ENCODE data around the gene MCF2L2.

The MCF2L2 gene

GRCh38 chr3:183340222-183340621, 88.2 kb downstream of the MCF2L2 start:
- CTCF ChIA-PET: no interaction called here
- POLR2A ChIA-PET: no interaction called here
- DNase-seq (ENCODE audit: extremely low spot score): no peak
- TF ChIP-seq CTBP1 (IDR thresholded peaks at IDR 0.05; ENCODE audit: borderline replicate concordance) (no peak), ARNT (IDR thresholded peaks at IDR 0.05) (no peak), ELF4 (IDR thresholded peaks at IDR 0.05) (no peak), PKNOX1 (IDR thresholded peaks at IDR 0.05) (no peak), SP1 (IDR thresholded peaks at IDR 0.05) (no peak)

- no peak for TF ChIP-seq SUZ12 (IDR thresholded peaks at IDR 0.05)
- no peak for TF ChIP-seq NFRKB (IDR thresholded peaks at IDR 0.05)
- TF ChIP-seq L3MBTL2 (conservative IDR thresholded peaks at IDR 0.05): no peak
- TF ChIP-seq ZNF384 (IDR thresholded peaks at IDR 0.05): no peak
- TF ChIP-seq CTBP1 (IDR thresholded peaks at IDR 0.05; ENCODE audit: borderline replicate concordance): no peak
- TF ChIP-seq FOXA1 (IDR thresholded peaks at IDR 0.05): no peak
- no peak for TF ChIP-seq TARDBP (IDR thresholded peaks at IDR 0.05)
- no peak for TF ChIP-seq PKNOX1 (IDR thresholded peaks at IDR 0.05)
- TF ChIP-seq LEF1 (IDR thresholded peaks at IDR 0.05; ENCODE audit: borderline replicate concordance): no peak
- no peak for TF ChIP-seq BHLHE40 (IDR thresholded peaks at IDR 0.05; ENCODE audit: borderline replicate concordance)
- no peak for TF ChIP-seq ELF4 (IDR thresholded peaks at IDR 0.05)
- DNase-seq (ENCODE audit: extremely low spot score): no peak
- ChIA-PET POLR2A (no interaction called here), CTCF (no interaction called here)
Observed at GRCh38 chr3:183339461-183340086, 88.8 kb downstream of the MCF2L2 start.

- CTCF ChIA-PET: no interaction called here
- no peak for TF ChIP-seq FOXM1 (IDR thresholded peaks at IDR 0.05; ENCODE audit: borderline replicate concordance)
- TF ChIP-seq SUZ12 (IDR thresholded peaks at IDR 0.05): no peak
- TF ChIP-seq ELF4 (IDR thresholded peaks at IDR 0.05): no peak
- no peak for TF ChIP-seq NFRKB (IDR thresholded peaks at IDR 0.05)
- no peak for TF ChIP-seq L3MBTL2 (conservative IDR thresholded peaks at IDR 0.05)
- TF ChIP-seq ZNF384 (IDR thresholded peaks at IDR 0.05): no peak
- no peak for TF ChIP-seq ARNT (IDR thresholded peaks at IDR 0.05)
- no peak for TF ChIP-seq PKNOX1 (IDR thresholded peaks at IDR 0.05)
- no peak for TF ChIP-seq CTBP1 (IDR thresholded peaks at IDR 0.05; ENCODE audit: borderline replicate concordance)
- TF ChIP-seq LEF1 (IDR thresholded peaks at IDR 0.05; ENCODE audit: borderline replicate concordance): no peak
Observed at GRCh38 chr3:183338520-183338919, 89.9 kb downstream of the MCF2L2 start.

DNA sequence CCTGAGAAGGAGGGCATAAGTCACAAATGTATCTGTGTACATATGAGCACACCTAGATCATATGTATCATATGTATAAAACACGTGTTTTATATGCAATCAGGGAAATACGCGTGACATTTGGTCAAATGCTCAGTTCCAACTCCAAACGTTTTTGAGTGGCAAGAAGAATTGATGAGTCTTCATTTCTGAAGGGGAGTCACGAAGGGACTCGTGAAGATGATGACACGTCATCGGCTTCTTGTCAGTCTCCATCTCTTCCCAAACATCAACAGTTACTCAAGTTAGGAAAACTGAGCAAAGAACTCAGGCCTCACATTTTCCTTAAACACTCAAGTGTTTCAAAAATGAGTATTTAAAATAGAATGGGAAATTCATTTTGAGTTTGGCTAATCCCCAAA, 95.9 kb downstream of the MCF2L2 start:
- ChIA-PET POLR2A (no interaction called here), CTCF (no interaction called here)
- DNase-seq (ENCODE audit: extremely low spot score): no peak
- no peak for TF ChIP-seq SUZ12 (IDR thresholded peaks at IDR 0.05)
- TF ChIP-seq HDGF (IDR thresholded peaks at IDR 0.05; ENCODE audit: borderline replicate concordance): no peak
- TF ChIP-seq ZNF384 (IDR thresholded peaks at IDR 0.05): no peak
- TF ChIP-seq ARNT (IDR thresholded peaks at IDR 0.05): no peak
- TF ChIP-seq L3MBTL2 (conservative IDR thresholded peaks at IDR 0.05): no peak
- TF ChIP-seq FOXA1 (IDR thresholded peaks at IDR 0.05): no peak
- no peak for TF ChIP-seq ELF4 (IDR thresholded peaks at IDR 0.05)
- TF ChIP-seq FOXK2 (IDR thresholded peaks at IDR 0.05): no peak
- TF ChIP-seq TARDBP (IDR thresholded peaks at IDR 0.05): no peak
- TF ChIP-seq NFRKB (IDR thresholded peaks at IDR 0.05): no peak
- TF ChIP-seq BHLHE40 (IDR thresholded peaks at IDR 0.05; ENCODE audit: borderline replicate concordance): no peak
- no peak for TF ChIP-seq SP1 (IDR thresholded peaks at IDR 0.05)
- no peak for TF ChIP-seq FOXM1 (IDR thresholded peaks at IDR 0.05; ENCODE audit: borderline replicate concordance)
- TF ChIP-seq LEF1 (IDR thresholded peaks at IDR 0.05; ENCODE audit: borderline replicate concordance): no peak
- no peak for TF ChIP-seq PKNOX1 (IDR thresholded peaks at IDR 0.05)
- no peak for TF ChIP-seq CTBP1 (IDR thresholded peaks at IDR 0.05; ENCODE audit: borderline replicate concordance)

More at GRCh38 chr3:183338520-183338919, 89.9 kb downstream of the MCF2L2 start:
- POLR2A ChIA-PET: no interaction called here
- DNase-seq (ENCODE audit: extremely low spot score): no peak

GRCh38 chr3:183331498-183331897, 96.9 kb downstream of the MCF2L2 start:
- TF ChIP-seq PKNOX1 (IDR thresholded peaks at IDR 0.05) (no peak), NFRKB (IDR thresholded peaks at IDR 0.05) (no peak), ARNT (IDR thresholded peaks at IDR 0.05) (no peak), LEF1 (IDR thresholded peaks at IDR 0.05; ENCODE audit: borderline replicate concordance) (no peak), BHLHE40 (IDR thresholded peaks at IDR 0.05; ENCODE audit: borderline replicate concordance) (no peak), CTBP1 (IDR thresholded peaks at IDR 0.05; ENCODE audit: borderline replicate concordance) (no peak), SUZ12 (IDR thresholded peaks at IDR 0.05) (no peak), ZNF384 (IDR thresholded peaks at IDR 0.05) (no peak), HDGF (IDR thresholded peaks at IDR 0.05; ENCODE audit: borderline replicate concordance) (no peak), L3MBTL2 (conservative IDR thresholded peaks at IDR 0.05) (no peak), SP1 (IDR thresholded peaks at IDR 0.05) (no peak), ELF4 (IDR thresholded peaks at IDR 0.05) (no peak)
- ChIA-PET CTCF (no interaction called here), POLR2A (no interaction called here)
- no peak for DNase-seq (ENCODE audit: extremely low spot score)

Measured in HEK293T (cell line).